Astrocyte of the cerebellum (primary cell): ENCODE measurements around the gene TNFSF11.

ENCODE experiments used
- DNase-seq: peaks from one replicate; pipeline ENCODE4 v3.0.0-alpha.2; 2011; ENCODE audit warnings: low read depth
- H3K4me3 ChIP-seq: 2 replicates; pipeline ENCODE4 v1.5.1; 2011; ENCODE audit warnings: mild to moderate bottlenecking, low read depth, low read length, moderate library complexity
- in situ Hi-C: cut with HindIII; loops from 2 replicates; pipeline ENCODE4 v1.10.0; 2017; ENCODE audit warnings: low sequenced_read_pairs
- TF ChIP-seq, protein P1 (sequence below): IDR thresholded peaks from 2 replicates; pipeline ENCODE4 v1.5.1; 2012; ENCODE audit warnings: low read length, low read depth, moderate library complexity, mild to moderate bottlenecking; ENCODE audit errors: missing control alignments

TNFSF11 gene

GRCh38 chr13:42631181-42631580, 57.2 kb downstream of the TNFSF11 start:
- in situ Hi-C loops = no loop called here
- H3K4me3 ChIP-seq = no peak overlapping the region
- TF ChIP-seq, protein P1, sequence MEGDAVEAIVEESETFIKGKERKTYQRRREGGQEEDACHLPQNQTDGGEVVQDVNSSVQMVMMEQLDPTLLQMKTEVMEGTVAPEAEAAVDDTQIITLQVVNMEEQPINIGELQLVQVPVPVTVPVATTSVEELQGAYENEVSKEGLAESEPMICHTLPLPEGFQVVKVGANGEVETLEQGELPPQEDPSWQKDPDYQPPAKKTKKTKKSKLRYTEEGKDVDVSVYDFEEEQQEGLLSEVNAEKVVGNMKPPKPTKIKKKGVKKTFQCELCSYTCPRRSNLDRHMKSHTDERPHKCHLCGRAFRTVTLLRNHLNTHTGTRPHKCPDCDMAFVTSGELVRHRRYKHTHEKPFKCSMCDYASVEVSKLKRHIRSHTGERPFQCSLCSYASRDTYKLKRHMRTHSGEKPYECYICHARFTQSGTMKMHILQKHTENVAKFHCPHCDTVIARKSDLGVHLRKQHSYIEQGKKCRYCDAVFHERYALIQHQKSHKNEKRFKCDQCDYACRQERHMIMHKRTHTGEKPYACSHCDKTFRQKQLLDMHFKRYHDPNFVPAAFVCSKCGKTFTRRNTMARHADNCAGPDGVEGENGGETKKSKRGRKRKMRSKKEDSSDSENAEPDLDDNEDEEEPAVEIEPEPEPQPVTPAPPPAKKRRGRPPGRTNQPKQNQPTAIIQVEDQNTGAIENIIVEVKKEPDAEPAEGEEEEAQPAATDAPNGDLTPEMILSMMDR = no peak
- DNase-seq = no peak

DNA sequence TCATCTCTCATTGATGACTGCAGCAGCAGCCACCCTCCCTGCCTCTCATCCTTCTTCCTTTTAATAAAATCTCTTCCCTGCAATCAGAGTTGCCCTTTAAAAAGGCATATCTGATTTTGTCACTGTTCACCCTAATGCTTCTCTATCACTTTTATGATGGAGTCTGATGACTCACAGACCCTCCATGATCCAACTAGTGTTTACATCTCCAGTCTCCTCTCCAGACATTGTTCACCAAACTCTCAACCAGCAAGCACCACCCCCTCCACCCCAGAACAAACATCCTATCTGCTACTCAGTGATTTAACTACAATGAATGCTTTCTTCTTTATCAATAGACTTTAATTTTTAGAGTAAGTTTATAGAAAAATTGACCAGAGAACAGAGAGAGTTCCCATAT, 59.5 kb downstream of the TNFSF11 start:
- DNase-seq = no peak
- in situ Hi-C loops = no loop called here
- TF ChIP-seq, protein P1 = no peak
- H3K4me3 ChIP-seq = no peak overlapping the region

DNA sequence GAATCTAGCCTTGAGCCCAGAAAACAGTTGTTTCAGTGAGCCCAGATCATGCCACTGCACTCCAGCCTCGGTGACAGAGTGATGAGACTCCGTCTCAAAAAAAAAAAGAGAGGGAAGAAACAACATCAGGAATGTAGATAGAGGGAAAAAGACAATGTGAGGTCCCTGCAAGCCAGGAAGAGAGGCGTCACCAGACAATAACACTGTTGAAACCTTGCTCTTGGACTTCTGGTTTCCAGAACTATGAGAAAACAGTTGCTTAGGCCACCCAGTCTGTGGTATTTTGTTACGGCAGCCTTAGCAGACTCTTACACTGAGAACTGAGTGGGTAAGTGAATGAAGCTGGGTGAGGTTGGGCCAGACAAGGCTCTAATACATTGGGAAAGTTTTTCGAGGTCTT, 64.1 kb downstream of the TNFSF11 start:
- TF ChIP-seq, protein P1 = no peak
- no peak for DNase-seq
- in situ Hi-C loops = no loop called here
- no peak overlapping the region for H3K4me3 ChIP-seq

DNA sequence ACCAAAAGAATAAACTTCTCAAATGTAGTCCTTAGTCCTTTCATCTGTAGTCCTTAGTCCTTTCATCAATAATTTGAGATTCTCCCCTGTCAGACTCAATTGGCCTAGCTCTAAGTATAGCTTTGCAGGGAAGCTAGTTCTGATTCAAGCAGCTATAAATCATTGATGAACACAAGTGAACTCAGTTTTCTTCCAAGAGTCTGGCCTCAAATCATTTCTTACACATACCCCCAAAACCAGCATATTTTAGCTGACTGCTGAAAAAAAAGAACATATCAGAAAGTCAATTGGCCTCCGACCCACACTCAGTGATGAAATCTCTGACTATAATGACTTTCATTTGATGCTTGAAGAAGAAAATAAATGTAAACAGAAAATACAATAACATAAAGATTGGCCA, 64.9 kb downstream of the TNFSF11 start:
- TF ChIP-seq, protein P1 = no peak
- H3K4me3 ChIP-seq = no peak overlapping the region
- in situ Hi-C loops = no loop called here
- DNase-seq = no peak

DNA sequence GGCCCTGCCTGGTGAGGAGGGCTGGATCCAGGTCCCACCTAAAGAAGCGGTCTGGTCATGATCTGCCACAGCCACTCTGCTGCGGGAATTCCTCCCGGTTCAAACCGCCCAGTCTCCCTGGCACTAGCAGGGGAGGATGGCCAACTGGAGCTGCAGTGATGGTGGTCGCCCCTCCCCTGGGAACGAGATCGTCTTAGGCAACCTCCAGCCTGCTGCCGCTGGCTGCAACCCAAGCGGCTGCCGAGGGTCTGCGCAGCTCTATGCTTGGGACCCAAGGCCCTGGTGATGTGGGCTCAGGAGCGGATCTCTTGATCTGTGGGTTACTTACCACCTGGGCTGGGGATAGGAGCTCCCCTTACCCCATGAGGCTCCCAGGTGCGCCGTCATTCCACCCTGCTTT, 69.1 kb downstream of the TNFSF11 start:
- DNase-seq = no peak
- TF ChIP-seq, protein P1 = no peak
- in situ Hi-C loops = no loop called here
- no peak overlapping the region for H3K4me3 ChIP-seq

- in situ Hi-C loops = no loop called here
- no peak overlapping the region for H3K4me3 ChIP-seq
- TF ChIP-seq, protein P1 = no peak
Observed at GRCh38 chr13:42644841-42645240, 70.9 kb downstream of the TNFSF11 start.

GRCh38 chr13:42645717-42646116, 71.8 kb downstream of the TNFSF11 start:
- no peak for DNase-seq
- TF ChIP-seq, protein P1 = no peak
- H3K4me3 ChIP-seq = no peak overlapping the region
- in situ Hi-C loops = no loop called here

More at GRCh38 chr13:42644841-42645240, 70.9 kb downstream of the TNFSF11 start:
- no peak for DNase-seq
